MM.1S (cell line): ENCODE data around the gene ZBTB49.

Source experiments
- CTCF ChIP-seq: fragments of 300-600 bp; sonication (generic); IDR thresholded peaks from 2 replicates; pipeline ENCODE4 v1.5.1; 2016; ENCODE audit warnings: antibody characterized with exemption, low read length, mixed read lengths
- EZH2 ChIP-seq: fragments of 300-600 bp; sonication (generic); optimal IDR thresholded peaks from 2 replicates; pipeline ENCODE3; 2017; ENCODE audit warnings: low read depth, mild to moderate bottlenecking, antibody characterized with exemption, low read length, mixed read lengths
- EZH2phosphoT487 ChIP-seq: fragments of 300-600 bp; sonication (generic); IDR thresholded peaks from 2 replicates; pipeline ENCODE4 v1.6.1; 2018; ENCODE audit warnings: antibody characterized with exemption, low read length

- no peak for TF ChIP-seq EZH2
- TF ChIP-seq CTCF, result no peak
- TF ChIP-seq EZH2phosphoT487, result no peak
Measured at GRCh38 chr4:4247696-4248028, 42.4 kb upstream of the ZBTB49 start.
